ENCODE results near the gene KRTAP23-1. TPM values are rescaled to one million over a fixed set of nuclear protein-coding genes. Genes with fewer than 3 reads are reported as not detected.

KRTAP23-1 gene
- polyA plus RNA-seq, 1 donor from 2014 or later = not detected

GRCh38 chr21:30391492-30392025 is 43.2 kb upstream of the KRTAP23-1 start:
- no peak overlapping the region for H3K4me2 ChIP-seq (ENCODE audit: low read length)
- H3K9me3 ChIP-seq (ENCODE audit: low read length) = no peaks in the 10 kb centered on the region
- H3K9ac ChIP-seq (ENCODE audit: low read length) = peak overlapping the region; percentile 33
- peak overlapping the region; percentile 39 for H3K4me3 ChIP-seq (ENCODE audit: low read length)
- no peaks in the 10 kb centered on the region for H3K36me3 ChIP-seq (ENCODE audit: insufficient read depth, low read length)
- peak overlapping the region; percentile 80 for H3K27ac ChIP-seq (ENCODE audit: low read length)
- H4K20me1 ChIP-seq (ENCODE audit: insufficient read depth) = no peaks in the 10 kb centered on the region
- H3K27me3 ChIP-seq (ENCODE audit: insufficient read depth, low read depth, low read length) = no peaks in the 10 kb centered on the region
- H3F3A ChIP-seq (ENCODE audit: insufficient read depth, low read length, poor library complexity, severe bottlenecking) = peaks cover 12% of the 10 kb centered on the region
- TF ChIP-seq, protein P1, sequence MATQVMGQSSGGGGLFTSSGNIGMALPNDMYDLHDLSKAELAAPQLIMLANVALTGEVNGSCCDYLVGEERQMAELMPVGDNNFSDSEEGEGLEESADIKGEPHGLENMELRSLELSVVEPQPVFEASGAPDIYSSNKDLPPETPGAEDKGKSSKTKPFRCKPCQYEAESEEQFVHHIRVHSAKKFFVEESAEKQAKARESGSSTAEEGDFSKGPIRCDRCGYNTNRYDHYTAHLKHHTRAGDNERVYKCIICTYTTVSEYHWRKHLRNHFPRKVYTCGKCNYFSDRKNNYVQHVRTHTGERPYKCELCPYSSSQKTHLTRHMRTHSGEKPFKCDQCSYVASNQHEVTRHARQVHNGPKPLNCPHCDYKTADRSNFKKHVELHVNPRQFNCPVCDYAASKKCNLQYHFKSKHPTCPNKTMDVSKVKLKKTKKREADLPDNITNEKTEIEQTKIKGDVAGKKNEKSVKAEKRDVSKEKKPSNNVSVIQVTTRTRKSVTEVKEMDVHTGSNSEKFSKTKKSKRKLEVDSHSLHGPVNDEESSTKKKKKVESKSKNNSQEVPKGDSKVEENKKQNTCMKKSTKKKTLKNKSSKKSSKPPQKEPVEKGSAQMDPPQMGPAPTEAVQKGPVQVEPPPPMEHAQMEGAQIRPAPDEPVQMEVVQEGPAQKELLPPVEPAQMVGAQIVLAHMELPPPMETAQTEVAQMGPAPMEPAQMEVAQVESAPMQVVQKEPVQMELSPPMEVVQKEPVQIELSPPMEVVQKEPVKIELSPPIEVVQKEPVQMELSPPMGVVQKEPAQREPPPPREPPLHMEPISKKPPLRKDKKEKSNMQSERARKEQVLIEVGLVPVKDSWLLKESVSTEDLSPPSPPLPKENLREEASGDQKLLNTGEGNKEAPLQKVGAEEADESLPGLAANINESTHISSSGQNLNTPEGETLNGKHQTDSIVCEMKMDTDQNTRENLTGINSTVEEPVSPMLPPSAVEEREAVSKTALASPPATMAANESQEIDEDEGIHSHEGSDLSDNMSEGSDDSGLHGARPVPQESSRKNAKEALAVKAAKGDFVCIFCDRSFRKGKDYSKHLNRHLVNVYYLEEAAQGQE (IDR thresholded peaks at IDR 0.05; ENCODE audit: borderline replicate concordance) = peak; percentile 67
- TF ChIP-seq RAD21 (conservative IDR thresholded peaks at IDR 0.05) (peak; percentile 36), TAF1 (IDR thresholded peaks at IDR 0.05; ENCODE audit: low read depth) (no peak), EP300 (conservative IDR thresholded peaks at IDR 0.05; ENCODE audit: poor library complexity, severe bottlenecking) (peak; percentile 100), POLR2AphosphoS5 (IDR thresholded peaks at IDR 0.05) (peak; percentile 91), CTCF (IDR thresholded peaks at IDR 0.05; ENCODE audit: poor library complexity, severe bottlenecking) (no peak)
- no peaks in the 10 kb centered on the region for H3K9me2 ChIP-seq (ENCODE audit: insufficient read depth, low read length)
- H2AFZ ChIP-seq (ENCODE audit: low read depth, low read length) = no peak overlapping the region
- H3K79me2 ChIP-seq (replicated peaks; ENCODE audit: insufficient read depth, low read length) = no peaks in the 10 kb centered on the region

GRCh38 chr21:30382201-30382600 is 33.8 kb upstream of the KRTAP23-1 start:
- Histone ChIP-seq H3F3A (ENCODE audit: insufficient read depth, low read length, poor library complexity, severe bottlenecking) (no peaks in the 10 kb centered on the region), H3K4me2 (ENCODE audit: low read length) (no peak overlapping the region), H3K9ac (ENCODE audit: low read length) (no peak overlapping the region), H3K79me2 (replicated peaks; ENCODE audit: insufficient read depth, low read length) (no peaks in the 10 kb centered on the region), H3K27ac (ENCODE audit: low read length) (no peak overlapping the region), H2AFZ (ENCODE audit: low read depth, low read length) (no peak overlapping the region), H3K27me3 (ENCODE audit: insufficient read depth, low read depth, low read length) (no peaks in the 10 kb centered on the region), H3K9me3 (ENCODE audit: low read length) (no peaks in the 10 kb centered on the region), H3K36me3 (ENCODE audit: insufficient read depth, low read length) (no peaks in the 10 kb centered on the region), H3K4me3 (ENCODE audit: low read length) (no peak overlapping the region), H3K9me2 (ENCODE audit: insufficient read depth, low read length) (no peaks in the 10 kb centered on the region), H4K20me1 (ENCODE audit: insufficient read depth) (no peaks in the 10 kb centered on the region)
- TF ChIP-seq RAD21 (conservative IDR thresholded peaks at IDR 0.05) = no peak
- no peak for TF ChIP-seq SMC3 (conservative IDR thresholded peaks at IDR 0.05; ENCODE audit: poor library complexity)
- TF ChIP-seq TAF1 (IDR thresholded peaks at IDR 0.05; ENCODE audit: low read depth) = no peak
- TF ChIP-seq EP300 (conservative IDR thresholded peaks at IDR 0.05; ENCODE audit: poor library complexity, severe bottlenecking) = peak; percentile 83
- no peak for TF ChIP-seq EZH2 (IDR thresholded peaks at IDR 0.05; ENCODE audit: borderline replicate concordance, insufficient read depth, low read length, poor library complexity, severe bottlenecking)
- peak; percentile 74 for TF ChIP-seq POLR2AphosphoS5 (IDR thresholded peaks at IDR 0.05)
- no peak for TF ChIP-seq MXI1 (conservative IDR thresholded peaks at IDR 0.05; ENCODE audit: poor library complexity, severe bottlenecking)
- TF ChIP-seq CTCF (IDR thresholded peaks at IDR 0.05; ENCODE audit: poor library complexity, severe bottlenecking) = no peak
- TF ChIP-seq, protein P1 (IDR thresholded peaks at IDR 0.05; ENCODE audit: borderline replicate concordance) = no peak
